Activated T-cell treated with anti-CD3 and anti-CD28 coated beads for 4 hours (primary cell): ENCODE measurements around the gene PNMT.

ENCODE experiments used
- DNase-seq: peaks from one replicate; pipeline ENCODE4 v3.0.0-alpha.2; 2020

PNMT gene

GRCh38 chr17:39671651-39672521, 3.6 kb downstream of the PNMT start:
- no peak for DNase-seq

- DNase-seq = no peak
Observed at GRCh38 chr17:39672522-39673334, 4.5 kb downstream of the PNMT start.

- no peak for DNase-seq
Observed at GRCh38 chr17:39673335-39674081, 5.3 kb downstream of the PNMT start.

GRCh38 chr17:39674179-39674578, 5.9 kb downstream of the PNMT start:
- no peak for DNase-seq

GRCh38 chr17:39674702-39675389, 6.6 kb downstream of the PNMT start:
- DNase-seq = no peak

GRCh38 chr17:39675390-39676082, 7.3 kb downstream of the PNMT start:
- DNase-seq = no peak

- DNase-seq = no peak
Observed at GRCh38 chr17:39676198-39676819, 8.1 kb downstream of the PNMT start.

GRCh38 chr17:39677072-39677471, 8.8 kb downstream of the PNMT start:
- no peak for DNase-seq

- no peak for DNase-seq
Observed at GRCh38 chr17:39677542-39678339, 9.5 kb downstream of the PNMT start.

- no peak for DNase-seq
Observed at GRCh38 chr17:39678340-39679116, 10.3 kb downstream of the PNMT start.

GRCh38 chr17:39679521-39680192, 11.4 kb downstream of the PNMT start:
- DNase-seq = no peak

- DNase-seq = no peak
Observed at GRCh38 chr17:39683295-39683939, 15.2 kb downstream of the PNMT start.

GRCh38 chr17:39684369-39685192, 16.3 kb downstream of the PNMT start:
- DNase-seq = no peak

GRCh38 chr17:39687101-39687545, 18.9 kb downstream of the PNMT start:
- DNase-seq = no peak

GRCh38 chr17:39687546-39688474, 19.6 kb downstream of the PNMT start, which contains the start of gene PGAP3:
Gene PGAP3, minus strand, starts transcription at chr17:39688057. Its CDS starts 43 bp downstream, at chr17:39688014.
- peak; percentile 83 for DNase-seq

GRCh38 chr17:39688475-39688835, 20.2 kb downstream of the PNMT start:
- DNase-seq = no peak
